Prostate gland (tissue), 2 donors: ENCODE results near the gene KIFC3. TPM values are rescaled to one million over a fixed set of nuclear protein-coding genes. Genes with fewer than 3 reads are reported as not detected.
A peak's percentile ranks its signal among the peaks of the same experiment; 100 is the strongest.

Source experiments
- DNase-seq: peaks from one replicate; pipeline ENCODE4 v3.0.0-alpha.2; 2019; ENCODE audit warnings: low spot score
- H3K27ac ChIP-seq, 2 donors: fragments of 200-600 bp; sonication (generic); 2 replicates each; pipeline ENCODE4 v1.5.1; 2017 to 2019
- H3K27me3 ChIP-seq: fragments of 200-600 bp; sonication (generic); replicated peaks from 2 replicates; pipeline ENCODE4 v1.5.1; 2019; ENCODE audit not compliant: insufficient read depth
- H3K36me3 ChIP-seq, 2 donors: fragments of 200-600 bp; sonication (generic); 1 replicate in 1 of 2; 2 replicates in 1 of 2; pipeline versions ENCODE4 v1.5.1 to v1.8.1; 2017 to 2019
- H3K4me1 ChIP-seq: fragments of 200-600 bp; sonication (generic); replicated peaks from 2 replicates; pipeline ENCODE4 v1.5.1; 2019
- H3K4me3 ChIP-seq, 2 donors: fragments of 200-600 bp; sonication (generic); 2 replicates each; pipeline ENCODE4 v1.5.1; 2017 to 2019
- H3K9me3 ChIP-seq: fragments of 200-600 bp; sonication (generic); 2 replicates; pipeline ENCODE4 v1.5.1; 2017
- CTCF ChIP-seq, 4 experiments: fragments of 200-600 bp in 2 of 4; fragments of 450-650 bp in 2 of 4; sonication (generic) in 2 of 4; IDR thresholded peaks; 1 replicate in 3 of 4; 2 replicates in 1 of 4; pipeline ENCODE4 v1.5.1; 2016 to 2019; ENCODE audit warnings: antibody characterized with exemption in 4 of 4, mild to moderate bottlenecking in 2 of 4, moderate library complexity in 2 of 4
- POLR2A ChIP-seq: fragments of 450-650 bp; IDR thresholded peaks from one replicate; pipeline ENCODE4 v1.6.1; 2016; ENCODE audit warnings: antibody characterized with exemption, mild to moderate bottlenecking
- POLR2AphosphoS5 ChIP-seq: sonication (generic); formaldehyde crosslinking; IDR thresholded peaks from one replicate; pipeline ENCODE4 v1.6.1; 2017; ENCODE audit warnings: antibody characterized with exemption
- WGBS: methylation state at CpG from one replicate; pipeline ENCODE4 v1.1.5; 2018; 5-methylcytosine and 5-hydroxymethylcytosine counted together
- intact Hi-C: fragments of 100-400 bp; cut with DNase I; formaldehyde crosslinking; loops from one replicate; pipeline ENCODE4 v1.14.2; 2022
- total RNA-seq, 2 donors: library from RNA; depleted of rRNA; stranded (reverse); fragments of >200 nt; gene quantifications; one replicate each; pipeline ENCODE4 v1.1.0, GENCODE V29; 2016

The KIFC3 gene
- total RNA-seq, 2 donors from 2014 or later, result 16.3 to 79.5 TPM

- H3K4me3 ChIP-seq, result no peak overlapping the region
Observed at GRCh38 chr16:57795431-57795878, 6.8 kb downstream of the KIFC3 start.

GRCh38 chr16:57794849-57795430 lies 7.4 kb downstream of the KIFC3 start:
- Histone ChIP-seq H3K36me3 (no peaks in the 10 kb centered on the region), H3K4me3 (no peak overlapping the region), H3K27me3 (no peaks in the 10 kb centered on the region), H3K9me3 (no peaks in the 10 kb centered on the region), H3K27ac (no peak overlapping the region), H3K4me1 (no peaks in the 10 kb centered on the region)
- TF ChIP-seq CTCF (IDR thresholded peaks at IDR 0.05) (no peak), POLR2AphosphoS5 (no peak), POLR2A (no peak)
- no peak for DNase-seq
- 80% methylated on average over 11 of the region's 18 CpGs for WGBS
- intact Hi-C loops, result loop anchor here (5.0 kb wide), 1 partner anchor 32 kb away; no protein-coding TSS in a partner anchor

More at GRCh38 chr16:57795431-57795878, 6.8 kb downstream of the KIFC3 start:
- Histone ChIP-seq H3K27me3 (no peaks in the 10 kb centered on the region), H3K4me1 (no peaks in the 10 kb centered on the region), H3K9me3 (no peaks in the 10 kb centered on the region), H3K36me3 (no peaks in the 10 kb centered on the region), H3K27ac (no peak overlapping the region)
- peak; percentile 56 for DNase-seq
- 46% methylated on average over 8 of the region's 9 CpGs for WGBS
- no peak for TF ChIP-seq POLR2AphosphoS5
- TF ChIP-seq CTCF (IDR thresholded peaks at IDR 0.05), result peak in 2 of 4 experiments; percentile 51 to 60
- no peak for TF ChIP-seq POLR2A
- intact Hi-C loops, result no loop called here

- Histone ChIP-seq H3K27me3 (no peaks in the 10 kb centered on the region), H3K9me3 (no peaks in the 10 kb centered on the region), H3K4me1 (no peaks in the 10 kb centered on the region), H3K27ac (no peak overlapping the region), H3K36me3 (no peaks in the 10 kb centered on the region), H3K4me3 (no peak overlapping the region)
- intact Hi-C loops, result loop anchor here (5.0 kb wide), 1 partner anchor 35 kb away; no protein-coding TSS in a partner anchor
- WGBS, result 64% methylated on average over 8 of the region's 8 CpGs
- no peak for DNase-seq
- no peak for TF ChIP-seq CTCF (IDR thresholded peaks at IDR 0.05)
- TF ChIP-seq POLR2A, result no peak
- no peak for TF ChIP-seq POLR2AphosphoS5
Observed at GRCh38 chr16:57791893-57792461, 10.3 kb downstream of the KIFC3 start.

GRCh38 chr16:57791195-57791892 lies 10.9 kb downstream of the KIFC3 start:
- H3K36me3 ChIP-seq, result no peaks in the 10 kb centered on the region
- H3K4me3 ChIP-seq, result no peak overlapping the region
- no peaks in the 10 kb centered on the region for H3K27me3 ChIP-seq
- WGBS, result 76% methylated on average over 13 of the region's 13 CpGs
- no peak overlapping the region for H3K27ac ChIP-seq
- TF ChIP-seq POLR2A (no peak), CTCF (IDR thresholded peaks at IDR 0.05) (no peak), POLR2AphosphoS5 (no peak)
- no peaks in the 10 kb centered on the region for H3K4me1 ChIP-seq
- intact Hi-C loops, result loop anchor here (5.0 kb wide), 1 partner anchor 36 kb away; no protein-coding TSS in a partner anchor
- DNase-seq, result no peak
- no peaks in the 10 kb centered on the region for H3K9me3 ChIP-seq
